NCI-H524 treated with DMSO at 0.1 percent for 48 hours (cell line): ENCODE measurements around the gene BTN3A1.
"Not testable (repeated sequence)": the region's sequence is repeated elsewhere in the genome, so short reads cannot be mapped to it uniquely, and the experiment has no call there.

Experiments used
- DNase-seq: peaks from one replicate; lab custom pipeline; 2025; lab: John Stamatoyannopoulos, UW

Gene BTN3A1

GRCh38 chr6:26401987-26402658 is at the start of gene BTN3A1:
BTN3A1 (plus strand) TSS chr6:26402275; CDS start chr6:26405564, 3,289 bp downstream.
- DNase-seq, result peak; percentile 11

DNA sequence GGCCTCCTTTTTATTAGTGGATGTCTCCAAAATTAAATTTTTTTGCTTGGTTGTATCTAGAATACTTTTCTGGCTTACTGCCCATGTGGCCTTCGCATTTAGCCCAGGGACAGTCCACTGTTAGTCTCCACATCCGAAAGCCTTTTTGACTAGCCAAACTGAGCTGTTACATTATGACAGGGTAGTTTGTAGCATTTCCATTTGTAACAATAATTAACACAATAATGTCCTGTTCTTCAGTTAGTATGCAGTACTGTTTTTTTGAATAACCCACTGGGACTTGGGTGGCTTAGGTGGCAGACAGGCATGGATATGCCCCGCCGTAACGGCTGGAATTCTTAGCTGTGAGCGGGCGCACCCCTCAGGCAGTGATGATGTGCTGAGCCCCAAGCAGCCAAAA is 49.8 kb upstream of the BTN3A1 start:
- no peak for DNase-seq

DNA sequence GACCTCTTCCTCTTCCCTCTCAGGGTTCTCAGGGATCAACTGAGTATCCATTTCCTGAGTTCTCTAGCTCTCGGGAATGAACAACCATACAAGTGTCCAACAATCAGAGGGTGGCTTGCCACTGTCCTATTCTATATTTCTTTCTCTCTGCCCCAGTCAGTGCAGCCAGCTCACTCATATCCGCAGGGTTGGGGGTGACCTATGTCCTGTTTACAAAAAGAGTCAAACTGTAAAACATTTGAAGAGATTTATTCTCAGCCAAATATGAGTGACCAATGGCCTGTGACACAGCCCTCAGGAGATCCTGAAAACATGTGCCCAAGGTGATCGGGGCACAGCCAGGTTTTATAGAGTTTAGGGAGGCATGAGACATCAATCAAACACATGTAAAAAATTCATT is 47.9 kb upstream of the BTN3A1 start:
- no peak for DNase-seq

DNA sequence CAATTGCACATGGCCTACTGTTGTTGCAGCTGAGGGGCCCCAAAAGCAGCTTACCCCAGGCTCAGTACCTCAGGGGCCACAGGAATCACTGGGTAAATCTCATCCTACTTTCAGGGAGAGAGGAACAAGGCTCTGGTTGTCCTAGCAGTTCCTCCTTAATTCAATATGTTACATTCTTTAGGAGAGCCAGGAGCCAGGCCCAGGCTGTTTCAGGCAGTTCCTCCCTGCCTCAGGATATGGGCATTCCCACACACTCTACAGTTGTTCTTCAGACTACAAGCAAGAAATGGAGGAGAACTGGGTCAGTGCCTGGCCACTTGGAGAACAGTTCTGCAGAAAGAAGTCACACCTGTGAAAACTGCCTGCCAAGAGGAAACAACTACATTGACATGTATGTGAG is 46.7 kb upstream of the BTN3A1 start:
- DNase-seq, result no peak

- not testable (repeated sequence) for DNase-seq
These were observed 44.5 kb upstream of the BTN3A1 start for GRCh38 chr6:26357543-26357942.

DNA sequence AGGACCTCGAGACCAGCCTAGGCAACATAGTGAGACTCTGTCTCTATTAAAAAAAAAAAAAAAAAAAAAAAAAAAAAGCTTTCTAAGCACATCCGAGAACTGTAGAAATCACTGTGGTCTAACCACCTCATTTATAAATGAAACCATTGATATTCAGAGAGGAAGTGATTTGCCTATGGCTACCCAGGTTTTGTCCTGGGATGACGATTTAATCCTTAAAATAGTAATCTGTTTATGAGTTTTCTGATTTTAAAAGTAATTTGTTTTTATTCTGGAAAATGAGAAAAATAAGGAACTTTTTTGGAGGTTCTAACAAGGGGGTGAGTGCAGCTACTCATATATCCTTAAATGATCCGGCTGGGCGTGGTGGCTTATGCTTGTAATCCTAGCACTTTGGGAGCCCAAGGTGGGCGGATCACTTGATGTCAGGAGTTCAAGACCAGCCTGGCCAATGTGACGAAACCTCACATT is 43.5 kb upstream of the BTN3A1 start:
- DNase-seq, result no peak

DNA sequence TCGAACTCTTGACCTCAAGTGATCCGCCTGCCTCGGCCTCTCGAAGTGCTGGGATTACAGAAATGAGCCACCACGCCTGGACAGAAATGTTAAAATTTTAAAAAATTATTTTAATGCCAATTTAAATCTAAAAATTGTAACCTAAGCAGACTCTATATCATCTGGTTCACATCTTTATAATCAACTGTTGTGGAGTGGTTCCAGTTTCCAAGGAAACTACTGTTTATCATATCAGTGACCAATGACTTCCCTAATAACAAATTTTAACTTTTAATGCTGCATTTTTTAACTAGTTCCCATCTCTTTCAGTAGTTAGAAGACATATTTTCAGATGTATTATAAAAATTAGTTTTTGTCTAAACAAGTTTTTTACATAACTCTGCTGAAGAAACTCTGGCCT is 42.3 kb upstream of the BTN3A1 start:
- no peak for DNase-seq

GRCh38 chr6:26360451-26361416 is 41.3 kb upstream of the BTN3A1 start:
- no peak for DNase-seq

- DNase-seq, result no peak
These were observed 40.5 kb upstream of the BTN3A1 start for GRCh38 chr6:26361544-26361943.

DNA sequence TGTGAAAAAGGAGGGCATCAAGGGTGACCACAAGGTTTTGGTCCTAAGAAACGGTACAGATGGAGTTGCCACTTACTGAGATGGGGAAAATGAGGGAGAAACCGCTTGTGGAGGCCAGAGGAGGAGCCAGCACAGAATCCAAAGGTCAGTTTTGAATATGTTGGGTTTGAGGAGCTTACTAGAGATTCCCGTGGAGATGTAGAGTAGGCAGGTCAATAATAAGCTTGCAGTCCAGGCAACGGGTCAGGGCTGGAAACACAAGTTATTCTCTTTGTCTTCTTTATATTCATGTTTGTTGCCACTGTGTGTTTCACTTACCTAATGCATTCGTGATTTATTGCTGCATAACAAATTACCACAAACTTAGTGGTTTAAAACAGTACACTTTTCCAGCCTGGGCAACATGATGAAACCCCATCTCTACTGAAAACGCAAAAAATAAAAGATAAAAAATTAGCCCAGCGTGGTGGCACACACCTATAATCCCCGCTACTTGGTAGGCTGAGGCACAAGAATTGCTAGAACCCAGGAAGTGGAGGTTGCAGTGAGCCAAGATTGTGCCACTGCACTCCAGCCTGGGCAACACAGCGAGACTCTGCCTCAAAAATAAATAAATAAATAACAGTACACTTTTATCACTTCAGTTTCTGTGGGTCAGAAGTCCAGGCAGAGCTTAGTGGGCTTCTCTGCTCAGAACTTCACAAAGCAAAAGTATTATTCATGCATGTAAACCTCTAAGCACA is 39.8 kb upstream of the BTN3A1 start:
- DNase-seq, result no peak

- DNase-seq, result no peak
These were observed 39.2 kb upstream of the BTN3A1 start for GRCh38 chr6:26362836-26363220.

GRCh38 chr6:26363882-26364701 is 38.0 kb upstream of the BTN3A1 start:
- DNase-seq, result no peak

DNA sequence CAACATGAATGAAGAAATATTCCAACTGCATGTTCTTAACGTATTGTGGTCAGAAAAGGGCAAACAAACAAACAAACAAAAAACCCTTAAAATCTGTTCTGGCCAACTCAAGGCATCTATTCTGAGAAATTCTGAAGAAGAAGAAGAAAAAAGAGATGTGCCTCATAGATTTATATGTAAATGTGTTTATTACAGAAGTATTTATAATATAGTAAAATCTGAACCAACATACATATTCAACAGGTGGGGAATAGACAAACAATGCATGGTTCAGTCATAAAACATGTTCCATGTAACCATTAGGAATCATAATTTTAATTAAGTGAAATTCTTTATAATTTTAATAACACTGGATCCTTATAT is 36.5 kb upstream of the BTN3A1 start:
- no peak for DNase-seq

- no peak for DNase-seq
These were observed 35.6 kb upstream of the BTN3A1 start for GRCh38 chr6:26366504-26366903.

- DNase-seq, result no peak
These were observed 35.0 kb upstream of the BTN3A1 start for GRCh38 chr6:26367114-26367513.

- DNase-seq, result not testable (repeated sequence)
These were observed 30.3 kb upstream of the BTN3A1 start for GRCh38 chr6:26371813-26372212.

- no peak for DNase-seq
These were observed 29.5 kb upstream of the BTN3A1 start for GRCh38 chr6:26372308-26373144.

GRCh38 chr6:26375270-26375669 is 26.8 kb upstream of the BTN3A1 start:
- DNase-seq, result no peak

- no peak for DNase-seq
These were observed 24.4 kb upstream of the BTN3A1 start for GRCh38 chr6:26377719-26378118.

DNA sequence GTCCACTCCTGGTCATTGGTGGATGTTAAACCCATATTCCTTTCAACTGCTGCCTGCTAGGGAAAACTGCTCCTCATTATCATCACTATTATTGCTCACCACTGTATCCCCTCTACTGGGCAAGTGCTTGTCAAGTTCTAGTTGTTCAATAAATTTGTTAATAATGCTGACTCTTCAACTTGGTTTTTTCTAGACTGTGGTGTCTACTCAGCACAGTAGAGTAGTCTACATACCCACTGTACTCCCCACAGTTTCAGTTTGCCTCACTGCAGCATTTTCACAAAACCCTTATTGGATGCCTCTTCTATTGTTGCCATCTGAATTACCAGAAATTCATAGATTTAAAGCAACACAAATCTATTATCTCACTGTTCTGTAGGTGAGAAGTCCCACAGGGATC is 23.9 kb upstream of the BTN3A1 start:
- DNase-seq, result not testable (repeated sequence)

- DNase-seq, result no peak
These were observed 22.8 kb upstream of the BTN3A1 start for GRCh38 chr6:26379292-26379691.
